ENCODE data around the gene DDAH1. TPM values are rescaled to one million over a fixed set of nuclear protein-coding genes. Genes with fewer than 3 reads are reported as not detected.
"Not testable (repeated sequence)": the region's sequence is repeated elsewhere in the genome, so short reads cannot be mapped to it uniquely, and the experiment has no call there.

The DDAH1 gene
- total RNA-seq = under 1 TPM in 1 of 2 donors, not detected in 1; 0.74 TPM

DNA sequence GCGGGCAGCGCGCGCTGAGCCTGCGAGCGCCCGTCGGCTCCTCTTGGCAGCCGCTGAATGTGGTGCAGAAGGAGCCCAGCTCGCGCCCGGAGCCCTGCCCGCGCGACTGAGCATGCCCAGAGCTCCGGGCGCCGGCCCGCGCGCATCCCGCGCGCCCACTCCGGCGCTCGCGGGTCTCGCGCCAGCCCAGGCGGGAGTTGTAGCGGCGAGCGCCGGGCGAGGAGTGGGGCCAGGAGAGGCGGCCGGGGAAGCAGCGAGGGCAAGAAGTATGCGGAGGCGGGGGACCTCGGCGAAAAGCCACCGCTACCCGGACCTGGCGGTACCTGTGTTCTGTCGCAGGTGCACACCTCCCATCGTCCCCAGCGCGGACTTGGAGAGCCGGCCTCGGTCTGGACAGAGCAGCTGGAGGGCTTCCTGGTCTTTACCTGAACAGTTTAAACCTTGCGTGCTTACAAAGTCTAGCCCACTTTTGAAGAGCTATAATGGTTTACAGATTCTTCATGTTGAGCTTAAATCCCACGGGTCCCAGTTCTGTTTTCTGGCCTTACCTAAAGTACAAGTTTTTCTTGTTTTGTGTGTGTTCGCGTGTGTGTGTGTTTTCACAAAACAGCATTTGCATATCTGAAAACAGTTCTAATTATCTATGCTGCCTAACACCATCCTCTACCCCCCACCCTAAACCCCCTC is at the start of gene DDAH1:
DDAH1 (minus strand) TSS at position 61 of the 687 bp plus-strand sequence. CDS start 114 bp downstream, outside the sequence.
- peak; percentile 53 for ATAC-seq (replicated peaks)
- H3K36me3 Mint-ChIP-seq (ENCODE audit: low read depth) = no peaks in the 10 kb centered on the region
- H3K4me3 Mint-ChIP-seq = peak within 1 kb of the TSS; percentile 43
- H3K4me1 Mint-ChIP-seq = no peaks in the 10 kb centered on the region
- H3K27ac Mint-ChIP-seq = no peak within 1 kb of the TSS
- H3K9me3 Mint-ChIP-seq = no peaks in the 10 kb centered on the region
- H3K27me3 Mint-ChIP-seq = peaks cover 51% of the 10 kb centered on the region

DNA sequence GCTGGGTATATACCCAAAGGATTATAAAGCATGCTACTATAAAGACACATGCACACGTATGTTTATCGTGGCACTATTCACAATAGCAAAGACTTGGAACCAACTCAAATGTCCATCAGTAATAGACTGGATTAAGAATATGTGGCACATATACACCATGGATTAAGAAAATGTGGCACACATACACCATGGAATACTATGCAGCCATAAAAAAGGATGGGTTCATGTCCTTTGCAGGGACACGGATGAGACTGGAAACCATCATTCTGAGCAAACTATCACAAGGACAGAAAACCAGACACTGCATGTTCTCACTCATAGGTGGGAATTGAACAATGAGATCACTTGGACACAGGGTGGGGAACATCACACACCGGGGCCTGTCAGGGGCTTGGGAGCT is 49.0 kb upstream of the DDAH1 start:
- ATAC-seq (replicated peaks); H3K27ac Mint-ChIP-seq; H3K36me3 Mint-ChIP-seq (ENCODE audit: low read depth); H3K9me3 Mint-ChIP-seq; H3K4me3 Mint-ChIP-seq; H3K4me1 Mint-ChIP-seq: not testable (repeated sequence)
- peaks cover 12% of the 10 kb centered on the region for H3K27me3 Mint-ChIP-seq

DNA sequence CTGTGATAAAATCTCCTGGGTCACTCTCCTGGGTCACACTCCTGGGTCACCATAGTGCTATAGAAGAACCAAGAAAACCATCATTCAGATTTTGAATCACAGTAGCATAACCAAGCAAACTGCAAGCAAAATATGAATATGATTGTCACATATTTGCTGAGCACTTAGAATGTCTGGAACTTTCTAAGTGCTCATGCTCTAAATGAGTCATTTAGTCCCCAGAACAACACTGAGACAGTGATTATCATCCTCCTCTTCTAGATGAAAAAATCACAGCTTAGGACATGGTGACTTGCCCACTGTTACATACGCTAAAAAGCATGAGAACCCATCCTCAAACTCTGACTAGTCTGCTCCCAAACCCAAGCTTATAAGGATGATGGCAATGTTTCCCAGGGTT is 39.5 kb upstream of the DDAH1 start:
- Mint-ChIP-seq H3K27ac (no peak overlapping the region), H3K36me3 (ENCODE audit: low read depth) (no peaks in the 10 kb centered on the region)
- ATAC-seq (replicated peaks) = peak; percentile 59

DNA sequence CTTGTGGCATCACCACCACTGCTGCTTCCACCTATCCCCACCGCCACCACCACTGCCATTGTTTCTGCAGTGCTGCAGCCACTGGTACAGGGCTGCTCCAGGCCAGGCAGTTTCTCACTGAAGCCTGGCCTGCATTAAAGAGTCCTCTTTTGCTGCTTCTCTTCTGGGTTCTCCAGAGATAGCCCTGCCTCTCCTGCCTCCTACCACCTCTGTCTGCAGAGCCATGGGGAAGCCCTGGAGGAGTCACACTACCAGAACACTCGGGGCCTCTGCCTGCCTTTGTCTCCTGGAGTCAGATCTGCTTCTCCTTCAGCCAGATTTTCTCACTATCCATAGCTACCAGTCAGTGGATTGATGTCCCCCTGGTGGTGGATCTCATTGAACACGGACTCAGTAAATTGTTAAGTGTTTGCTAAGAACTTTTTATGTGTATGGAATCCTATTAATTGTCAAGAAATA is 37.7 kb upstream of the DDAH1 start:
- Mint-ChIP-seq H3K4me1 (no peaks in the 10 kb centered on the region), H3K4me3 (no peak overlapping the region), H3K9me3 (no peaks in the 10 kb centered on the region), H3K27me3 (peaks cover 19% of the 10 kb centered on the region), H3K36me3 (ENCODE audit: low read depth) (no peaks in the 10 kb centered on the region), H3K27ac (no peak overlapping the region)
- ATAC-seq (replicated peaks) = no peak

More for the DNA sequence above, 39.5 kb upstream of the DDAH1 start:
- Mint-ChIP-seq H3K9me3 (no peaks in the 10 kb centered on the region), H3K4me1 (no peaks in the 10 kb centered on the region), H3K27me3 (peaks cover 20% of the 10 kb centered on the region), H3K4me3 (no peak overlapping the region)

DNA sequence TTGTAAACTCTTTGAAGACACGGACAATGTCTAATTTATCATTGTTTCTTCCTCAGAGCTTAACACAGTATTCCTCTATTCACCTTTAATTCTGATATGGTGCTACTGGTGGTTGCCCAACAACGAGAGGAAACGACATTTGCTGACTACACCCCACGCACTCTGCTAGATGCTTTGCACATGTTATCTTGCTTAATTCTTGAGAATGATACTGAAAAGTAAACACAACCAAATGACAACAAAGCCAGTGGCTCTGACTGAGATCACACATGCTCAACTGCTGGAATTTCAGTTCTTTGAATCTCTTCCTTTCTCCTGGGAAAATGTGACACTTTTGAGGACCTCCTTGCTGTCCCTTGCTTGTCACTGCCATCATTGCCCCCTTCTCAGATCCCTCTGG is 37.2 kb upstream of the DDAH1 start:
- no peak for ATAC-seq (replicated peaks)
- peaks cover 19% of the 10 kb centered on the region for H3K27me3 Mint-ChIP-seq
- H3K4me3 Mint-ChIP-seq = no peak overlapping the region
- H3K9me3 Mint-ChIP-seq = no peaks in the 10 kb centered on the region
- H3K36me3 Mint-ChIP-seq (ENCODE audit: low read depth) = no peaks in the 10 kb centered on the region
- H3K4me1 Mint-ChIP-seq = no peaks in the 10 kb centered on the region
- no peak overlapping the region for H3K27ac Mint-ChIP-seq

DNA sequence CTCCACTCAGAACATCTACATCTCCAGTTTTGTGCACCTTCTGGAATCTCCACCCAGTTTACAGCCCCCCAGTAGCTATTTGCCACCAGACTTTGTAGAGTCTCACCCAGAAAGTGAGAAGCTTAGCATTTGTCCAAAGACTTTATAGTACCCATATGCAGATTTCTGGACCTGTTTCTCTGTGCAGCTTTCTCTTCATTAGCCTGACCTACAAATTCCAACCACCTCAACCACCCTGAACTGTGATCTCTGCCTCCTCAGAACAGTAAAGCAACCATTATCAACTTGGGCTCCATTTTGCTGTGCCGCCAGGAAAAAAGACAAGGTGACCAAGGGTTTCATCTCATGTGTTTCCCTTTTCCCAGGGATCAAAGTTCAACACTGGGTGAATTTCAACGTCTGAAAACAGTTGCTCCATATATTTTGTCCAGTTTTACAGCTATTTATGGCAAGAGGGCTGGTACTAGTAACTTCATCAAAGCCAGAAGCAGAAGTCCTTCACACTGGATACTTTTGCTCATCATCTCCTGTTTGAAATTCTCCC is 36.5 kb upstream of the DDAH1 start:
- Mint-ChIP-seq H3K27ac (no peak overlapping the region), H3K9me3 (no peaks in the 10 kb centered on the region), H3K4me3 (no peak overlapping the region), H3K4me1 (no peaks in the 10 kb centered on the region), H3K27me3 (peaks cover 16% of the 10 kb centered on the region), H3K36me3 (ENCODE audit: low read depth) (no peaks in the 10 kb centered on the region)
- ATAC-seq (replicated peaks) = no peak

- Mint-ChIP-seq H3K4me3 (no peak overlapping the region), H3K9me3 (no peaks in the 10 kb centered on the region), H3K4me1 (no peaks in the 10 kb centered on the region), H3K36me3 (ENCODE audit: low read depth) (no peaks in the 10 kb centered on the region), H3K27me3 (peaks cover 14% of the 10 kb centered on the region), H3K27ac (no peak overlapping the region)
- no peak for ATAC-seq (replicated peaks)
These were observed 32.1 kb upstream of the DDAH1 start for GRCh38 chr1:85496941-85497582.

- H3K9me3 Mint-ChIP-seq = no peaks in the 10 kb centered on the region
- H3K27me3 Mint-ChIP-seq = peaks cover 11% of the 10 kb centered on the region
- no peak overlapping the region for H3K27ac Mint-ChIP-seq
These were observed 30.6 kb upstream of the DDAH1 start for GRCh38 chr1:85495556-85495955.

GRCh38 chr1:85494904-85495266 is 29.9 kb upstream of the DDAH1 start:
- ATAC-seq (replicated peaks) = no peak
- no peak overlapping the region for H3K4me3 Mint-ChIP-seq
- H3K4me1 Mint-ChIP-seq = no peaks in the 10 kb centered on the region
- peaks cover 13% of the 10 kb centered on the region for H3K27me3 Mint-ChIP-seq
- no peaks in the 10 kb centered on the region for H3K9me3 Mint-ChIP-seq
- H3K27ac Mint-ChIP-seq = no peak overlapping the region
- no peaks in the 10 kb centered on the region for H3K36me3 Mint-ChIP-seq (ENCODE audit: low read depth)

More at GRCh38 chr1:85495556-85495955, 30.6 kb upstream of the DDAH1 start:
- ATAC-seq (replicated peaks) = no peak
- H3K4me1 Mint-ChIP-seq = no peaks in the 10 kb centered on the region
- H3K4me3 Mint-ChIP-seq = no peak overlapping the region
- H3K36me3 Mint-ChIP-seq (ENCODE audit: low read depth) = no peaks in the 10 kb centered on the region

DNA sequence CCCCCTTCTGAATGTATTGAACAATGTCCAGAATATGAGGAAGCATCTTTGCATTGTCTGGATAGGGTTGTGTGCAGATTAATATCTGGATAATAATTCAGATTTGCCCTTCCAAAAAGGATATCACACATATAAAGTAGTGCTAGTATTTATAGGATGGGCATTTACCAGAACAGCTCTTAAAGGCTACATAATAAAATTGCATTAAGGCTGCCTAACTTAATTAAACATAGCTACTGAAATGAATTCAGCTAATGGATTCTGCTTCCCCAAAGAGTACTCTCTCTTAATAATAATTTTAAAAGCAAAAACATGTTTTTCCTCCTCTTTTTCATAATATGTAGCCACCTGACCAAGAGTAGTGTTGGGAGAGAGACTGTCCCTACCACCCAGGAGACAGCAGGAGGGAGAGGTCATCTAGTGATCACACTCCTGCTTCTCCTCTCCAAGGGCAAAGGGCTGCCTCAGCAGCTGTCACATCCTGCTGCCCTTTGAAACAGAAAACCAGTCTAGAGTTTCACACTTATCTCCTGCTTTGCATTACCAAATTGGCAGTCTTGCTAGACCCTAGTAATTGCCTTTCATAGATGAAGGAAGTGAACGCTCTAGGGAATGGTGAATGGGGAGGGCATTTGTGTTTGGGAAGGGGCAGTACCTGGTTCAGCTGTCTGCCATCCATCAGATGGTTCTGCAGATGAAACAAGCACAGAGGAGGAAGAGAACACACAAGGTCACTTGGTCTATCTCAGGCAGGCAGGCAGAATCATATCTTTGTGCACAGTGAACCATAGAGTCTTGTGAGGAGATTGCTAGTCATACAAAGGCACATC is 29.3 kb upstream of the DDAH1 start:
- no peak overlapping the region for H3K4me3 Mint-ChIP-seq
- no peak for ATAC-seq (replicated peaks)

GRCh38 chr1:85490270-85490985 is 25.5 kb upstream of the DDAH1 start:
- no peak overlapping the region for H3K4me3 Mint-ChIP-seq
- no peaks in the 10 kb centered on the region for H3K4me1 Mint-ChIP-seq
- H3K27me3 Mint-ChIP-seq = peaks cover 30% of the 10 kb centered on the region
- H3K36me3 Mint-ChIP-seq (ENCODE audit: low read depth) = no peaks in the 10 kb centered on the region
- H3K27ac Mint-ChIP-seq = no peak overlapping the region
- no peaks in the 10 kb centered on the region for H3K9me3 Mint-ChIP-seq
- no peak for ATAC-seq (replicated peaks)

More for the DNA sequence above, 29.3 kb upstream of the DDAH1 start:
- Mint-ChIP-seq H3K27ac (no peak overlapping the region), H3K4me1 (no peaks in the 10 kb centered on the region), H3K9me3 (no peaks in the 10 kb centered on the region), H3K36me3 (ENCODE audit: low read depth) (no peaks in the 10 kb centered on the region), H3K27me3 (peaks cover 19% of the 10 kb centered on the region)

GRCh38 chr1:85488126-85488525 is 23.2 kb upstream of the DDAH1 start:
- no peak overlapping the region for H3K27ac Mint-ChIP-seq
- H3K4me1 Mint-ChIP-seq = no peaks in the 10 kb centered on the region
- no peak overlapping the region for H3K4me3 Mint-ChIP-seq
- ATAC-seq (replicated peaks) = no peak
- no peaks in the 10 kb centered on the region for H3K36me3 Mint-ChIP-seq (ENCODE audit: low read depth)
- peaks cover 22% of the 10 kb centered on the region for H3K27me3 Mint-ChIP-seq
- H3K9me3 Mint-ChIP-seq = no peaks in the 10 kb centered on the region

- H3K27ac Mint-ChIP-seq = no peak overlapping the region
- no peaks in the 10 kb centered on the region for H3K4me1 Mint-ChIP-seq
- H3K4me3 Mint-ChIP-seq = no peak overlapping the region
- ATAC-seq (replicated peaks) = no peak
- H3K36me3 Mint-ChIP-seq (ENCODE audit: low read depth) = no peaks in the 10 kb centered on the region
- no peaks in the 10 kb centered on the region for H3K9me3 Mint-ChIP-seq
- peaks cover 22% of the 10 kb centered on the region for H3K27me3 Mint-ChIP-seq
These were observed 20.6 kb upstream of the DDAH1 start for GRCh38 chr1:85485516-85485915.

DNA sequence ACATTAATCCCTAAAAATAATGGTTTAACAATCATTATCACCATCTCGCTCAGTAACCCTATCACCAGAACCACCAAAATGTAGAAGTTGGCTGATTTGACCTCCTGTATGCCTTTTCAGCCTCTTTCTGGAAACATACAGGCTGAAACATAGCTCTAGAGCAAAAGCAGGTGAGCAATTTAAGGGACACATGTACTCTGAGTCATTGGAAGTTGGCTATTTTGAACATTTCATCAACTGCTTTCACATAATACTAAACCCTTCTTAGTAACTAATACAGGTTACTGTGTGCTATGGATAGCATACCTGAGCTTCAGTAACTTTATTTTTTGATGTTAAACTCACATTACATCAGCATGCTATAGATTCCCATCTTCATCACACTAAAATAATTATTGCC is 19.8 kb upstream of the DDAH1 start:
- no peaks in the 10 kb centered on the region for H3K36me3 Mint-ChIP-seq (ENCODE audit: low read depth)
- no peaks in the 10 kb centered on the region for H3K9me3 Mint-ChIP-seq
- ATAC-seq (replicated peaks) = no peak
- no peaks in the 10 kb centered on the region for H3K4me1 Mint-ChIP-seq
- no peak overlapping the region for H3K4me3 Mint-ChIP-seq
- H3K27ac Mint-ChIP-seq = no peak overlapping the region
- H3K27me3 Mint-ChIP-seq = peaks cover 18% of the 10 kb centered on the region
